ENCODE data around the gene TMEM98. TPM values are rescaled to one million over a fixed set of nuclear protein-coding genes. Genes with fewer than 3 reads are reported as not detected.

TMEM98 gene
- total RNA-seq, 1 donor from 2014 or later = 72.9 TPM

DNA sequence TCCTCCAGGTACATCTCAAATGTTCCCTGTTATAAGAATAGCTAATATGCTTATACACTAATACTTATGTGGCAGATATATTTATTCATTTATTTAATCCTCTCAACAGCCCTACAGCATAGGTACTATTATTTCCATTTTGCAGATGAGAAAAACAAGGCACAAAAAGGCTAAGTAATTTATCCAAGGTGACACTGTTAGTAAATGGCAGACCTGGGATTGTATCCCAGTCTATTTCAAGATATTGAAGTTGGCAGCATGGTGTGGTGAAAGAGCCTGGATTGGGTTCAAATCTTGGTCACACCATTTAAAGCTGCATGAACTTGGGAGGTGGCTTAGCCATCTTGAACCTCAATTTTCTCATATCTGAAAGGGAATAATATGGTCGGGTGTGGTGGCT is 27.2 kb downstream of the TMEM98 start:
- peaks cover 10% of the 10 kb centered on the region for H3K27me3 ChIP-seq
- no peaks in the 10 kb centered on the region for H3K9me3 ChIP-seq
- ATAC-seq (no peak), DNase-seq (no peak)
- no peaks in the 10 kb centered on the region for H3K36me3 ChIP-seq
- TF ChIP-seq, protein P1, sequence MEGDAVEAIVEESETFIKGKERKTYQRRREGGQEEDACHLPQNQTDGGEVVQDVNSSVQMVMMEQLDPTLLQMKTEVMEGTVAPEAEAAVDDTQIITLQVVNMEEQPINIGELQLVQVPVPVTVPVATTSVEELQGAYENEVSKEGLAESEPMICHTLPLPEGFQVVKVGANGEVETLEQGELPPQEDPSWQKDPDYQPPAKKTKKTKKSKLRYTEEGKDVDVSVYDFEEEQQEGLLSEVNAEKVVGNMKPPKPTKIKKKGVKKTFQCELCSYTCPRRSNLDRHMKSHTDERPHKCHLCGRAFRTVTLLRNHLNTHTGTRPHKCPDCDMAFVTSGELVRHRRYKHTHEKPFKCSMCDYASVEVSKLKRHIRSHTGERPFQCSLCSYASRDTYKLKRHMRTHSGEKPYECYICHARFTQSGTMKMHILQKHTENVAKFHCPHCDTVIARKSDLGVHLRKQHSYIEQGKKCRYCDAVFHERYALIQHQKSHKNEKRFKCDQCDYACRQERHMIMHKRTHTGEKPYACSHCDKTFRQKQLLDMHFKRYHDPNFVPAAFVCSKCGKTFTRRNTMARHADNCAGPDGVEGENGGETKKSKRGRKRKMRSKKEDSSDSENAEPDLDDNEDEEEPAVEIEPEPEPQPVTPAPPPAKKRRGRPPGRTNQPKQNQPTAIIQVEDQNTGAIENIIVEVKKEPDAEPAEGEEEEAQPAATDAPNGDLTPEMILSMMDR (IDR thresholded peaks at IDR 0.05) = no peak
- intact Hi-C loops (cut with DNase I) = no loop called here
- peaks cover 5% of the 10 kb centered on the region for H3K4me1 ChIP-seq
- H3K4me3 ChIP-seq = no peak overlapping the region
- H3K27ac ChIP-seq = no peak overlapping the region

DNA sequence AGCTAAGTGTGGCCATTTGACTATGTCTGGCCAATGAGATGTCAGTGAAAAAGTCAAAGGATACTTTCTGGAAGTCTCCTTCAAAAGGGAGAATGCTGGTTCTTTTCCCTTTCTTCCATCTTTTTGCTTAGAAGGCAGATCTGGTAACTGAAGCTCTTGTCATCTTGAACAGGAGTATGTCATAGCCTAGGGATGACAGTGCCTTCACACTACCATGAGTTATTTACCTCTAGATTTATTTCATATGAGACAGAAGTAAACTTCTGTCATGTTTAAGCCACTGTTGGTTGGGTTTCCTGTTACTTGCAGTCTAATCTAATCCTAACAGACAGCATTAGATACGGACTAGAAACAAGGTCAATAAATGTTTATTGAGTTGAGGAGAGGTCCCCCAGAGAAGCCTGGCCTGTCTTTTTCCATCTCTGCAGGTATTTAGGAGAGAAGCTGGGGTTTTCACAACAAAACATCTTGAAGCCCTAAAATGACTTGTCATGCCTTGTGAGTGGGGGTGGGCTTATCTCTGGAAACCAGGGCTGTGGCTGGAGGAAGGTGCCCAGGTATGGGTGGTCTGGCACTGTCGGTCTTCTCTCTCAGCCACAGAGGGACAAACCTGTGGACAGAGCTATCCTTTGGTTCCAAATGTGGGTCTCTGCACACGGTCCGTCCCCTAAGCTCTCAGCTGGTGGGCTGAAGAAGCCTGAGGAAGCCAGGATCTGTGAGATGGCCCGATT is 28.5 kb downstream of the TMEM98 start:
- no peak for ATAC-seq
- no peak overlapping the region for H3K27ac ChIP-seq
- H3K27me3 ChIP-seq = peaks cover 10% of the 10 kb centered on the region
- TF ChIP-seq, protein P1 (IDR thresholded peaks at IDR 0.05) = no peak
- H3K9me3 ChIP-seq = no peaks in the 10 kb centered on the region
- no peaks in the 10 kb centered on the region for H3K36me3 ChIP-seq
- H3K4me1 ChIP-seq = peaks cover 5% of the 10 kb centered on the region
- no peak overlapping the region for H3K4me3 ChIP-seq
- intact Hi-C loops (cut with DNase I) = no loop called here
- no peak for DNase-seq

DNA sequence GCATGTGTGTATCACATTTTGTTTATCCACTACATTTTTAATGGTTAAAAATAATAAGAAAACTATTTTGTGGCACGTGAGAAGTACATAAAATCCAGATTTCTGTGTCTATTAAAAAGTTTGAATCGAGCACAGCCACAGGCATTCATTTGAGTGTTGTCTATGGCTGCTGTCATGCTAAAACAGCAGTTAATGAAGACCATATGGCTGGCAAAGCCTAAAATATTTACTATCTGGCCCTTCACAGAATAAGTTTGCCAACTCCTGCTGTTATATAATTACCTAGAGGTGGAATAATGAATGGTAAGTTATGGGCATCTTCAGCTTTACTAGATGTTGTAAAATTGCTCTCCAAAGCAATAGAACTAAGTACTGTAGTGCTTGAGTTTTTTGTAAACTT is 30.5 kb downstream of the TMEM98 start:
- Histone ChIP-seq H3K9me3 (no peaks in the 10 kb centered on the region), H3K4me3 (no peak overlapping the region), H3K4me1 (peaks cover 5% of the 10 kb centered on the region), H3K27ac (no peak overlapping the region), H3K27me3 (peaks cover 10% of the 10 kb centered on the region), H3K36me3 (no peaks in the 10 kb centered on the region)
- intact Hi-C loops (cut with DNase I) = no loop called here
- ATAC-seq = no peak
- TF ChIP-seq, protein P1 (IDR thresholded peaks at IDR 0.05) = no peak
- no peak for DNase-seq

DNA sequence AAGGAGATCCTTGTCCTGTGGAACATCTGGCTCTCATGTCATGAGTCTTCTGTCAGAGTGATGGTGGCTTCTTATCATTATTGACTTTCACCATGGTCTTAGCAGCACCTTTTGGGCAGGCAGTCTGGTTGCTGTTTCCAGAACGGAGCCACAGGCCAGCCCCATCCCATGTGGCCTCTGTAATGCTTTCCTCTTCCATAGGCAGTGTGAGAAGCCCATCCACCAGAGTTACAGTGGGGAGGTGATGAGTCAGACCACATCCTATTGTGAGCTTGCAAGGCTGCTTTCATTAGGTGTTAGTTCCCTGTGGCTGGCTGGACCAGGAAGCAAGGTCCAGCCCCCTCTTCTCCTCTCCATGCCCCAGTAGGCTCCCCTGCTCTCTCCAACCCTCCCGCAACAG is 32.9 kb downstream of the TMEM98 start:
- intact Hi-C loops (cut with DNase I) = no loop called here
- Histone ChIP-seq H3K9me3 (no peaks in the 10 kb centered on the region), H3K27ac (no peak overlapping the region), H3K27me3 (peaks cover 14% of the 10 kb centered on the region), H3K4me3 (no peak overlapping the region), H3K36me3 (no peaks in the 10 kb centered on the region), H3K4me1 (peaks cover 5% of the 10 kb centered on the region)
- ATAC-seq = no peak
- no peak for DNase-seq
- TF ChIP-seq, protein P1 (IDR thresholded peaks at IDR 0.05) = no peak

DNA sequence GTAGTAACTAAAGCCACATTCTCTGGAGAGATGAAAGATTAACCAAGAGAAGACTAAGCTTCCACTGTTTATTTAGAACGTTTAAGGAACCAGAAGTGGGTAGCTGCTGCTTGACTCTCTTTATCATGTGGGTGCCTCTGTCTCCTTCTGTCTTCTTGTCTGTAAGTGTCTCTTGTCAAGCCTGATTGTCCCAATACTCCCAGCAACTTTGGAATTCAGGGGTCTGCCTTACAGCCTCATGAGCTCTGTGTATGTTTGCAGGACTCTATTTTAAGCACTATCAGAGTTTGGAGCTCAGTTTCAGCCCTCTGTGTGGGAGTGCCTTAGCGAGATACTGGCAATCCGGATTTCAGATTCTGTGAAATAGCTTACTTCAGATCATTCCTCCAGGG is 34.4 kb downstream of the TMEM98 start:
- DNase-seq = no peak

More for the DNA sequence above, 34.4 kb downstream of the TMEM98 start:
- Histone ChIP-seq H3K27me3 (peaks cover 7% of the 10 kb centered on the region), H3K36me3 (no peaks in the 10 kb centered on the region), H3K27ac (no peak overlapping the region), H3K4me3 (no peak overlapping the region), H3K4me1 (peaks cover 5% of the 10 kb centered on the region), H3K9me3 (no peaks in the 10 kb centered on the region)
- intact Hi-C loops (cut with DNase I) = no loop called here
- TF ChIP-seq, protein P1 (IDR thresholded peaks at IDR 0.05) = no peak
- no peak for ATAC-seq
